ENCODE data around the gene RXRG. TPM values are rescaled to one million over a fixed set of nuclear protein-coding genes. Genes with fewer than 3 reads are reported as not detected.

Gene RXRG
- total and polyA plus RNA-seq, 2 of the 8 experiments (the other 6 are each of a cell fraction or from before 2014, with no cell fraction given) = not detected

Other genes starting within 250 kb of the RXRG start
- not detected in 2 replicates for gene LMX1A, start 88.4 kb downstream of the RXRG start, total RNA-seq (2021; fragmentation: NEBNext Ultra II Directional; extraction: Animal tissue kit (Norgen Biotek cat#: 25700))
- 0.03 TPM in 1 of 2 replicates, not detected in the other for gene LMX1A, start 88.4 kb downstream of the RXRG start, polyA plus RNA-seq (2011; rRNA removed)
- not detected in 2 replicates for gene LRRC52, start 98.9 kb upstream of the RXRG start, total RNA-seq (2021; fragmentation: NEBNext Ultra II Directional; extraction: Animal tissue kit (Norgen Biotek cat#: 25700))
- 0.05 TPM in 1 of 2 replicates, not detected in the other for gene LRRC52, start 98.9 kb upstream of the RXRG start, polyA plus RNA-seq (2011; rRNA removed)
- 124 and 133 TPM in 2 replicates for gene MGST3, start 186.1 kb upstream of the RXRG start, total RNA-seq (2021; fragmentation: NEBNext Ultra II Directional; extraction: Animal tissue kit (Norgen Biotek cat#: 25700))
- gene MGST3, start 186.1 kb upstream of the RXRG start, polyA plus RNA-seq (2011; rRNA removed) = 201 and 257 TPM in 2 replicates